Measurements from ENCODE around the gene COLQ. TPM values are rescaled to one million over a fixed set of nuclear protein-coding genes. Genes with fewer than 3 reads are reported as not detected.

The COLQ gene
- total RNA-seq, 1 experiment from 2014 or later = 0.64 TPM

GRCh38 chr3:15498431-15499214, 22.9 kb downstream of the COLQ start:
- Histone ChIP-seq H3K4me3 (ENCODE audit: low read depth in 2 of 2, low read length in 2 of 2) (no peak overlapping the region), H3K9me3 (ENCODE audit: control insufficient read depth, insufficient read depth, low read depth, low read length) (no peaks in the 10 kb centered on the region), H3K36me3 (ENCODE audit: control insufficient read depth, insufficient read depth, low read length) (no peaks in the 10 kb centered on the region), H3K27me3 (ENCODE audit: control insufficient read depth, insufficient read depth, low read length) (no peaks in the 10 kb centered on the region), H3K27ac (ENCODE audit: low read length) (no peak overlapping the region), H3K4me1 (ENCODE audit: control insufficient read depth, insufficient read depth, low read length) (no peaks in the 10 kb centered on the region)
- TF ChIP-seq TCF7L2 (IDR thresholded peaks at IDR 0.05; ENCODE audit: low read depth, low read length) (no peak), SIN3A (IDR thresholded peaks at IDR 0.05; ENCODE audit: borderline replicate concordance, insufficient read depth, low read depth, low read length) (no peak), CTCF (IDR thresholded peaks at IDR 0.05) (no peak), POLR2AphosphoS5 (IDR thresholded peaks at IDR 0.05; ENCODE audit: low read depth, low read length) (no peak), REST (IDR thresholded peaks at IDR 0.05; ENCODE audit: insufficient read depth in 1 of 2, low read depth in 2 of 2, low read length in 1 of 2) (no peak)
- intact Hi-C loops (cut with micrococcal nuclease; ENCODE audit: unreplicated experiment) (no loop called here), in situ Hi-C loops (cut with HindIII; ENCODE audit: low pct_unique_long_range_greater_than_20kb, low sequenced_read_pairs) (no loop called here)
- ATAC-seq = no peak
- ChIA-PET POLR2A (no interaction called here), CTCF (no interaction called here)
- DNase-seq (ENCODE audit: low read depth, low spot score) = no peak
- no TSS peak for BruUV-seq (replicated peaks)

- Histone ChIP-seq H3K27ac (ENCODE audit: low read length) (no peak overlapping the region), H3K4me3 (ENCODE audit: low read depth in 2 of 2, low read length in 2 of 2) (no peak overlapping the region), H3K27me3 (ENCODE audit: control insufficient read depth, insufficient read depth, low read length) (no peaks in the 10 kb centered on the region), H3K4me1 (ENCODE audit: control insufficient read depth, insufficient read depth, low read length) (no peaks in the 10 kb centered on the region), H3K9me3 (ENCODE audit: control insufficient read depth, insufficient read depth, low read depth, low read length) (no peaks in the 10 kb centered on the region), H3K36me3 (ENCODE audit: control insufficient read depth, insufficient read depth, low read length) (no peaks in the 10 kb centered on the region)
- TF ChIP-seq REST (IDR thresholded peaks at IDR 0.05; ENCODE audit: insufficient read depth in 1 of 2, low read depth in 2 of 2, low read length in 1 of 2) (no peak), TCF7L2 (IDR thresholded peaks at IDR 0.05; ENCODE audit: low read depth, low read length) (no peak), CTCF (IDR thresholded peaks at IDR 0.05) (no peak), POLR2AphosphoS5 (IDR thresholded peaks at IDR 0.05; ENCODE audit: low read depth, low read length) (no peak), SIN3A (IDR thresholded peaks at IDR 0.05; ENCODE audit: borderline replicate concordance, insufficient read depth, low read depth, low read length) (no peak)
- POLR2A ChIA-PET = no interaction called here
- ATAC-seq = no peak
- CTCF ChIA-PET = no interaction called here
- no TSS peak for BruUV-seq (replicated peaks)
- in situ Hi-C loops (cut with HindIII; ENCODE audit: low pct_unique_long_range_greater_than_20kb, low sequenced_read_pairs) (no loop called here), intact Hi-C loops (cut with micrococcal nuclease; ENCODE audit: unreplicated experiment) (no loop called here)
- no peak for DNase-seq (ENCODE audit: low read depth, low spot score)
Measured at GRCh38 chr3:15497964-15498363, 23.5 kb downstream of the COLQ start.
